ENCODE results near the gene NFKBIB. TPM values are rescaled to one million over a fixed set of nuclear protein-coding genes. Genes with fewer than 3 reads are reported as not detected.

NFKBIB gene
- total RNA-seq, 1 donor from 2014 or later = 10.9 TPM

Other genes starting within 250 kb of the NFKBIB start
- 0.05 TPM in 1 of 2 replicates, not detected in the other for gene CAPN12, start 155.5 kb upstream of the NFKBIB start, total RNA-seq
- not detected in 2 replicates for gene LGALS7, start 126.5 kb upstream of the NFKBIB start, total RNA-seq
- gene LGALS7B, start 110.8 kb upstream of the NFKBIB start, total RNA-seq = 1.4 TPM in 1 of 2 replicates, not detected in the other
- not detected in 2 replicates for gene LGALS4, start 87.0 kb upstream of the NFKBIB start, total RNA-seq
- 27.6 and 32.0 TPM in 2 replicates for gene ECH1, start 68.2 kb upstream of the NFKBIB start, total RNA-seq
- 293 and 327 TPM in 2 replicates for gene HNRNPL, start 50.0 kb upstream of the NFKBIB start, total RNA-seq
- 8.3 and 17.5 TPM in 2 replicates for gene RINL, start 21.7 kb upstream of the NFKBIB start, total RNA-seq
- gene SIRT2, start 351 bp upstream of the NFKBIB start, total RNA-seq = 118 and 122 TPM in 2 replicates
- gene CCER2, start 12.2 kb downstream of the NFKBIB start, total RNA-seq = not detected in 2 replicates
- 16.7 and 22.2 TPM in 2 replicates for gene SARS2, start 30.8 kb downstream of the NFKBIB start, total RNA-seq
- gene MRPS12, start 31.0 kb downstream of the NFKBIB start, total RNA-seq = 47.5 and 52.8 TPM in 2 replicates
- gene FBXO17, start 75.8 kb downstream of the NFKBIB start, total RNA-seq = 15.6 and 17.9 TPM in 2 replicates
- gene FBXO27, start 132.6 kb downstream of the NFKBIB start, total RNA-seq = 0.98 and 1.5 TPM in 2 replicates
- gene ACP7, start 184.4 kb downstream of the NFKBIB start, total RNA-seq = 0.19 TPM in 1 of 2 replicates, not detected in the other
- gene PAK4, start 225.8 kb downstream of the NFKBIB start, total RNA-seq = 5.8 and 17.4 TPM in 2 replicates

Measured in dermis blood vessel endothelial cell (primary cell).